ENCODE data around the gene RTN1.

DNA sequence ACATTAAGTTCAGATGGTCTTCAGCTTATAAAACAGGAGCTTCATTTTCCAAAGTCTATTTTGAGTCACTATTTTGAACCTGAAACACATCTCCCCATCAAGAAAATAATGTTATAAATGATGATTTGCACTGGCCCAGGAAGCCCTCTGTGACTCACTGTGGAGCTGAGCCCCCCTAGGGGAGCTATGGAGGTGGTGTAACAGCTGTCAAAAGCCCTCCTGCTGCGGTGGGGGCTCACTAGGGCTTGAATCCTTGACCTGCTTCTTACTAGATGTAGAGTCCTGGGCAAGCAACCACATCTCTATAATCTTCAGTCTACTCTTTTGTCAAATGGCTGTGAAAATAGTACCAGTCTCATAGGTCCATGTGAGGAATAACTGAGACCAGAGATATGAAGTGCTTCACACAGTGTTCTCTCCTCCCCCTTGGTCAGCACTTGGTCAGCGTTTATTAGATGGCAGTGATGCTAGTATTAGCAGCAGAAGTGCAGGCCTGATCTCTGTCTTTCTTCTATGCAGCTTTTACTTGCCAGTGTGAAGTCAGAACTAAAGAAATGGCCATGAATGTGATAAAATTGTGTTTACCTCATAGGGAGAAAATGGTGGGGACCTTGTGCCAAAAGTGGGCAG, 83.4 kb downstream of the RTN1 start:
- no peak for TF ChIP-seq GATA2 (IDR thresholded peaks at IDR 0.05; ENCODE audit: low read depth, low read length)
- TF ChIP-seq GATA3 (IDR thresholded peaks at IDR 0.05; ENCODE audit: low read depth, low read length): no peak
